Muscle of back (tissue), 11 donors: Measurements from ENCODE around the gene ABHD8. TPM values are rescaled to one million over a fixed set of nuclear protein-coding genes. Genes with fewer than 3 reads are reported as not detected.

Source experiments
- DNase-seq, 3 donors: peaks; one replicate each; pipeline versions ENCODE4 v3.0.0 to v3.0.0-alpha.2; 2013
- polyA plus RNA-seq, 10 donors: library from polyadenylated mRNA; unstranded; fragments of 120-200 nt; gene quantifications; one replicate each; pipeline ENCODE4 v1.2.1, GENCODE V29; 2013; ENCODE audit not compliant: insufficient read length in 10 of 10

Gene ABHD8
- polyA plus RNA-seq, 10 donors, result 4.5 to 9.3 (median 5.8) TPM

GRCh38 chr19:17243830-17244617 lies 59.2 kb downstream of the ABHD8 start:
- DNase-seq, result peak in 2 of 3 donors; percentile 35 to 64

- no peak for DNase-seq
Observed at GRCh38 chr19:17243211-17243829, 59.9 kb downstream of the ABHD8 start.

GRCh38 chr19:17242431-17243208 lies 60.6 kb downstream of the ABHD8 start:
- DNase-seq, result no peak

Other genes starting within 250 kb of the ABHD8 start
- 10 to 100 TPM in 3 of 10 donors, 1 to 10 TPM in 7; 6.3 to 14.3 (median 8.6) TPM for gene HAUS8, start 228.0 kb downstream of the ABHD8 start, polyA plus RNA-seq
- gene MYO9B, start 227.6 kb downstream of the ABHD8 start, polyA plus RNA-seq, result 10 to 100 TPM; 30.2 to 48.5 (median 34.2) TPM
- 10 to 100 TPM; 22.4 to 31.5 (median 25.9) TPM for gene USE1, start 88.1 kb downstream of the ABHD8 start, polyA plus RNA-seq
- 10 to 100 TPM in 1 of 10 donors, 1 to 10 TPM in 9; 5.9 to 10.4 (median 8.8) TPM for gene OCEL1, start 77.2 kb downstream of the ABHD8 start, polyA plus RNA-seq
- 10 to 100 TPM; 20.0 to 31.6 (median 23.4) TPM for gene NR2F6, start 57.5 kb downstream of the ABHD8 start, polyA plus RNA-seq
- 1 to 10 TPM; 3.2 to 8.8 (median 5.8) TPM for gene USHBP1, start 38.7 kb downstream of the ABHD8 start, polyA plus RNA-seq
- 10 to 100 TPM; 70.4 to 91.0 (median 85.8) TPM for gene BABAM1, start 36.0 kb downstream of the ABHD8 start, polyA plus RNA-seq
- gene ANKLE1, start 21.5 kb downstream of the ABHD8 start, polyA plus RNA-seq, result 1 to 10 TPM in 3 of 10 donors, under 1 TPM in 7; 0.54 to 1.6 (median 0.82) TPM
- gene MRPL34, start 2.4 kb upstream of the ABHD8 start, polyA plus RNA-seq, result 10 to 100 TPM; 21.5 to 40.5 (median 30.3) TPM
- 10 to 100 TPM; 24.3 to 39.7 (median 31.3) TPM for gene DDA1, start 6.1 kb upstream of the ABHD8 start, polyA plus RNA-seq
- gene ANO8, start 31.4 kb upstream of the ABHD8 start, polyA plus RNA-seq, result 1 to 10 TPM; 5.4 to 10.0 (median 6.8) TPM
- 10 to 100 TPM in 7 of 10 donors, 1 to 10 TPM in 3; 8.4 to 19.4 (median 11.5) TPM for gene GTPBP3, start 34.1 kb upstream of the ABHD8 start, polyA plus RNA-seq
- 10 to 100 TPM; 34.3 to 73.4 (median 47.2) TPM for gene PLVAP, start 73.9 kb upstream of the ABHD8 start, polyA plus RNA-seq
- gene CCDC194, start 90.8 kb upstream of the ABHD8 start, polyA plus RNA-seq, result not detected
- gene BST2, start 102.2 kb upstream of the ABHD8 start, polyA plus RNA-seq, result 1 to 10 TPM; 4.5 to 8.3 (median 6.6) TPM
- 10 to 100 TPM; 21.6 to 32.9 (median 27.1) TPM for gene MVB12A, start 116.6 kb upstream of the ABHD8 start, polyA plus RNA-seq
- 1 to 10 TPM in 8 of 10 donors, under 1 TPM in 2; 0.84 to 2.7 (median 1.2) TPM for gene TMEM221, start 145.2 kb upstream of the ABHD8 start, polyA plus RNA-seq
- gene NXNL1, start 157.5 kb upstream of the ABHD8 start, polyA plus RNA-seq, result not detected
- 10 to 100 TPM; 12.4 to 20.3 (median 14.4) TPM for gene SLC27A1, start 167.1 kb upstream of the ABHD8 start, polyA plus RNA-seq
- gene PGLS, start 208.2 kb upstream of the ABHD8 start, polyA plus RNA-seq, result 10 to 100 TPM; 38.3 to 56.6 (median 45.9) TPM